CD14-positive monocyte (primary cell): Measurements from ENCODE around the gene MSI2. TPM values are rescaled to one million over a fixed set of nuclear protein-coding genes. Genes with fewer than 3 reads are reported as not detected.

Source experiments
- DNase-seq, 3 donors: peaks; one replicate each; pipeline ENCODE4 v3.0.0-alpha.2; 2011 to 2022
- H2AFZ ChIP-seq: 2 replicates; pipeline ENCODE4 v1.6.0; 2012; ENCODE audit warnings: mild to moderate bottlenecking, low read depth, low read length, inconsistent platforms; ENCODE audit not compliant: insufficient read depth, poor library complexity, severe bottlenecking
- H3K27ac ChIP-seq, 2 donors: 1 replicate in 1 of 2; 2 replicates in 1 of 2; pipeline ENCODE4 v1.5.1; 2012 to 2013; ENCODE audit warnings: low read length in 2 of 2, control low read depth in 1 of 2, inconsistent platforms in 1 of 2, low read depth in 1 of 2, mild to moderate bottlenecking in 1 of 2
- H3K27me3 ChIP-seq, 2 donors: one replicate each; pipeline versions ENCODE4 v1.6.0 to v1.6.1; 2011 to 2013; ENCODE audit warnings: low read length in 2 of 2; ENCODE audit not compliant: control insufficient read depth in 2 of 2, insufficient read depth in 2 of 2
- H3K36me3 ChIP-seq, 2 donors: replicated peaks in 1 of 2; 1 replicate in 1 of 2; 2 replicates in 1 of 2; pipeline versions ENCODE4 v1.5.1 to v1.6.1; 2012 to 2013; ENCODE audit warnings: low read length in 2 of 2, control low read depth in 1 of 2, inconsistent platforms in 1 of 2, mild to moderate bottlenecking in 1 of 2; ENCODE audit not compliant: insufficient read depth in 2 of 2, control insufficient read depth in 1 of 2
- H3K4me1 ChIP-seq, 2 donors: 1 replicate in 1 of 2; 2 replicates in 1 of 2; pipeline versions ENCODE4 v1.5.1 to v1.6.1; 2012 to 2013; ENCODE audit warnings: low read length in 2 of 2, control low read depth in 1 of 2, inconsistent platforms in 1 of 2, mild to moderate bottlenecking in 1 of 2, moderate library complexity in 1 of 2; ENCODE audit not compliant: insufficient read depth in 2 of 2, control insufficient read depth in 1 of 2
- H3K4me2 ChIP-seq: replicated peaks from 2 replicates; pipeline ENCODE3; 2012; ENCODE audit warnings: low read length, moderate library complexity, mild to moderate bottlenecking; ENCODE audit not compliant: poor library complexity, severe bottlenecking; ENCODE audit errors: extremely low read depth
- H3K4me3 ChIP-seq, 3 experiments: fragments of 200-600 bp in 1 of 3; sonication (generic) in 1 of 3; replicated peaks in 1 of 3; 1 replicate in 2 of 3; 2 replicates in 1 of 3; pipeline ENCODE4 v1.5.1; 2011 to 2013; ENCODE audit warnings: low read length in 3 of 3, mild to moderate bottlenecking in 3 of 3, control low read depth in 2 of 3, low read depth in 2 of 3, inconsistent platforms in 1 of 3, moderate library complexity in 1 of 3
- H3K79me2 ChIP-seq: 2 replicates; pipeline ENCODE4 v1.6.0; 2012; ENCODE audit warnings: mild to moderate bottlenecking, control low read depth, inconsistent platforms, low read length, moderate library complexity; ENCODE audit not compliant: insufficient read depth
- H3K9ac ChIP-seq: 2 replicates; pipeline ENCODE4 v1.6.0; 2017; ENCODE audit warnings: low read length, mild to moderate bottlenecking; ENCODE audit not compliant: insufficient read depth, poor library complexity, severe bottlenecking
- H3K9me3 ChIP-seq, 2 donors: replicated peaks in 1 of 2; 1 replicate in 1 of 2; 2 replicates in 1 of 2; pipeline versions ENCODE4 v1.5.1 to v1.6.1; 2012 to 2013; ENCODE audit warnings: low read length in 2 of 2, control low read depth in 1 of 2; ENCODE audit not compliant: control insufficient read depth in 1 of 2, insufficient read depth in 1 of 2
- H4K20me1 ChIP-seq: 2 replicates; pipeline ENCODE4 v1.6.0; 2012; ENCODE audit warnings: mild to moderate bottlenecking, low read length, control low read depth, moderate library complexity; ENCODE audit not compliant: insufficient read depth
- H3K27ac Mint-ChIP-seq, 7 donors: one replicate each; pipeline ENCODE4 v1.8.0; 2020; ENCODE audit warnings: mild to moderate bottlenecking in 7 of 7, mixed read lengths in 7 of 7, moderate library complexity in 6 of 7, inconsistent platforms in 2 of 7
- H3K27me3 Mint-ChIP-seq, 3 donors: one replicate each; pipeline ENCODE4 v1.8.0; 2021 to 2022; ENCODE audit warnings: low read depth in 3 of 3, mild to moderate bottlenecking in 3 of 3, mixed read lengths in 3 of 3, moderate library complexity in 3 of 3, inconsistent platforms in 1 of 3
- H3K36me3 Mint-ChIP-seq, 2 donors: one replicate each; pipeline ENCODE4 v1.8.0; 2020; ENCODE audit warnings: mixed read lengths in 2 of 2, inconsistent platforms in 1 of 2, mild to moderate bottlenecking in 1 of 2
- H3K4me1 Mint-ChIP-seq: one replicate; pipeline ENCODE4 v1.8.0; 2020; ENCODE audit warnings: mild to moderate bottlenecking, mixed read lengths
- H3K4me3 Mint-ChIP-seq, 2 donors: one replicate each; pipeline ENCODE4 v1.8.0; 2020; ENCODE audit warnings: mild to moderate bottlenecking in 2 of 2, mixed read lengths in 2 of 2, moderate library complexity in 1 of 2
- H3K9me3 Mint-ChIP-seq, 7 donors: one replicate each; pipeline ENCODE4 v1.8.0; 2020 to 2022; ENCODE audit warnings: mixed read lengths in 7 of 7, mild to moderate bottlenecking in 6 of 7, moderate library complexity in 6 of 7, inconsistent platforms in 2 of 7
- CTCF ChIP-seq: fragments of 200-600 bp; IDR thresholded peaks from one replicate; pipeline ENCODE4 v1.8.0; 2022; ENCODE audit warnings: antibody characterized with exemption, mild to moderate bottlenecking
- WGBS: methylation state at CpG from one replicate; pipeline ENCODE4 v1.1.5; 2013; ENCODE audit warnings: missing lambda C conversion rate; ENCODE audit not compliant: insufficient coverage; 5-methylcytosine and 5-hydroxymethylcytosine counted together
- intact Hi-C, 2 donors: fragments of 100-400 bp; cut with micrococcal nuclease; formaldehyde crosslinking; loops; one replicate each; pipeline versions ENCODE4 v1.15.0 to v1.15.1; 2023
- polyA plus RNA-seq, 3 donors: library from polyadenylated mRNA; depleted of rRNA in 1 of 3; unstranded in 2 of 3; stranded (reverse) in 1 of 3; fragments of 300-500 nt in 2 of 3; fragments of >200 nt in 1 of 3; fragmentation: Illumina TruSeq in 2 of 3; gene quantifications; 1 replicate in 2 of 3; 2 replicates in 1 of 3; pipeline ENCODE4 v1.2.3, GENCODE V29; 2012 to 2021

MSI2 gene
- polyA plus RNA-seq, 3 donors, result 0.20 to 6.6 (median 0.37) TPM

GRCh38 chr17:57249520-57249919, 6.8 kb upstream of the MSI2 start:
- no peak overlapping the region for H3K4me3 ChIP-seq
- H3K4me1 ChIP-seq, result no peaks in the 10 kb centered on the region
- no peak overlapping the region for H3K9ac ChIP-seq
- H3K4me2 ChIP-seq, result no peak overlapping the region
- no peak for TF ChIP-seq CTCF
- WGBS, result no CpG with 5 or more reads among the region's 1 CpG
- Mint-ChIP-seq H3K9me3 (peaks cover 0 to 4% (median 2%) of the 10 kb centered on the region in 7 donors), H3K4me1 (no peaks in the 10 kb centered on the region), H3K36me3 (no peaks in the 10 kb centered on the region), H3K27me3 (peaks cover 0 to 4% (median 0%) of the 10 kb centered on the region in 3 donors), H3K27ac (no peak overlapping the region), H3K4me3 (no peak overlapping the region)
- H3K27me3 ChIP-seq, result no peaks in the 10 kb centered on the region
- H3K27ac ChIP-seq, result no peak overlapping the region
- H3K9me3 ChIP-seq, result no peaks in the 10 kb centered on the region
- no peak overlapping the region for H2AFZ ChIP-seq
- no peak for DNase-seq
- H3K36me3 ChIP-seq, result no peaks in the 10 kb centered on the region
- no peaks in the 10 kb centered on the region for H3K79me2 ChIP-seq
- intact Hi-C loops, result no loop called here
- no peaks in the 10 kb centered on the region for H4K20me1 ChIP-seq

GRCh38 chr17:57251211-57251787, 5.0 kb upstream of the MSI2 start:
- Mint-ChIP-seq H3K4me1 (peaks cover 4% of the 10 kb centered on the region), H3K9me3 (peaks cover 0 to 4% (median 2%) of the 10 kb centered on the region in 7 donors), H3K36me3 (no peaks in the 10 kb centered on the region), H3K27me3 (peaks cover 4 to 10% (median 9%) of the 10 kb centered on the region in 3 donors), H3K4me3 (no peak overlapping the region), H3K27ac (no peak overlapping the region)
- H3K4me1 ChIP-seq, result peaks cover 4 to 7% of the 10 kb centered on the region in 2 donors
- WGBS, result no CpG with 5 or more reads among the region's 1 CpG
- no peaks in the 10 kb centered on the region for H3K36me3 ChIP-seq
- TF ChIP-seq CTCF, result no peak
- no peak overlapping the region for H3K4me2 ChIP-seq
- no peaks in the 10 kb centered on the region for H4K20me1 ChIP-seq
- H3K9ac ChIP-seq, result no peak overlapping the region
- peaks cover 3 to 9% of the 10 kb centered on the region in 2 donors for H3K27me3 ChIP-seq
- no peaks in the 10 kb centered on the region for H3K79me2 ChIP-seq
- no peak for DNase-seq
- no peak overlapping the region for H3K27ac ChIP-seq
- intact Hi-C loops, result no loop called here
- no peaks in the 10 kb centered on the region for H3K9me3 ChIP-seq
- H2AFZ ChIP-seq, result no peak overlapping the region
- H3K4me3 ChIP-seq, result no peak overlapping the region
